Caki2 (cell line): ENCODE data around the gene HDHD5. TPM values are rescaled to one million over a fixed set of nuclear protein-coding genes. Genes with fewer than 3 reads are reported as not detected.

Source experiments
- DNase-seq: peaks from one replicate; pipeline ENCODE4 v3.0.0-alpha.2; 2015; ENCODE audit warnings: low read depth
- in situ Hi-C: cut with HindIII; loops from 2 replicates; pipeline ENCODE4 v1.10.0; 2016; ENCODE audit warnings: low sequenced_read_pairs, low pct_unique_long_range_greater_than_20kb, mixed read lengths
- total RNA-seq: library from RNA; depleted of rRNA; stranded (reverse); fragments of >200 nt; shearing (Covaris generic); gene quantifications from 2 replicates; pipeline ENCODE4 v1.2.3, GENCODE V29; 2014; ENCODE audit warnings: low replicate concordance; rRNA removed

The HDHD5 gene
- total RNA-seq, 1 experiment from 2014 or later, result 132 TPM

DNA sequence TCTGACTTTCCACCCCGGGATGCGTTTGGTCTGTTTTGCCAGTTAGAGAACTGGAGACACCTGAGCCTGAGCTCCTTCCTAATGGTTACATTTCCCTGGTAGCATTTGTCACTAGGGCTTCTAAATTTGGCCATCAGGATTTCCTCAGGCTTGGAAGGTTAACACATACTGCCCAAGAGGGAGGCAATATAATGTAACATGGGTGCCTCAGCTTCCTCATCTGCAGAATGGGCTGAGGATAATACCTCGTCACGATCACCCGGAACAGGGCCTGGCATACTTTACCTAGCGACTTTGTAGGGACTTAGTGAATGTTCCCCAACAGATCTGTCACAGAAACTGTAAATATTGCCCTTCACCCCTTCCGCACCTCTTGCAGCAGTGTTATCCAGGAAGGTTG is 63.0 kb downstream of the HDHD5 start:
- DNase-seq, result no peak
- in situ Hi-C loops, result no loop called here

- in situ Hi-C loops, result no loop called here
- DNase-seq, result no peak
Observed at GRCh38 chr22:17095538-17095937, 63.5 kb downstream of the HDHD5 start.

DNA sequence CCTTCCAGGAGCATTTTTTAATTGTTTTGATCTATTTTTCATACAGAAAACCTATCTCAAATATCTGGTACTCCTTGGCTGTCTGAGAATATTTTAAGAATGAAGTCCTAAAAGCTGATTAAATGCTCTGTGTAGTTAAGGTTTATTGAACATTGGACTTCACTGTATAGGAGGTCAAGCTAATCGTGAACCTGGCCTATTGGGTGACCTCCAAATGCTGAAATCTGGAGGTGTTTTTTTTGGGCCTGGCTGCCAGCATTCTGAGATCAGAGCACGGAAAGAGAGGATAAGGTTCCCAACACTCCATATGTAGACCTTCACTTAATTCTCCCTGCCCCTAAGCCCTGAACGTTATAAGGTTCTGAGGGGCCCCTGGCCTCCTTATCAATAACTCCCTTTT is 66.0 kb downstream of the HDHD5 start:
- in situ Hi-C loops, result no loop called here

DNA sequence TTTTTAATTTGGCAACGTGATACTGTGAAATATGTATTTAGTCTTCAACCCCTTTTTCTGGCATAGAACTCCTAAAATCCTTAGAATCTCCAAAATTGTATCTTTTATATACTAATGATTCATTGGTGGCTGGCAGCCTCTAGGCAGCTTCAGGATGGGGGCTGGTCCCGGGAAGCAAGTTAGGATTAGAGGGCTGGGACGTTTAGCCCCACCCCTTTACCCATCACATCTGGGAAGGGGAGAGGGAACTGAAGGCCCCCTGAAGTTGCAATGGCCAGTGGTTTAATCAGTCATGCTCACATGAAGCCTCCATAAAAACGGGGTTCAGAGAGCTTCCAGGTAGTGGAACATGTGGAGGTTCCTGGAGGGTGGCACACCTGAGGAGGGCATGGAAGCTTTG is 67.2 kb downstream of the HDHD5 start:
- in situ Hi-C loops, result no loop called here
- DNase-seq, result no peak

More for the DNA sequence above, 66.0 kb downstream of the HDHD5 start:
- DNase-seq, result no peak

DNA sequence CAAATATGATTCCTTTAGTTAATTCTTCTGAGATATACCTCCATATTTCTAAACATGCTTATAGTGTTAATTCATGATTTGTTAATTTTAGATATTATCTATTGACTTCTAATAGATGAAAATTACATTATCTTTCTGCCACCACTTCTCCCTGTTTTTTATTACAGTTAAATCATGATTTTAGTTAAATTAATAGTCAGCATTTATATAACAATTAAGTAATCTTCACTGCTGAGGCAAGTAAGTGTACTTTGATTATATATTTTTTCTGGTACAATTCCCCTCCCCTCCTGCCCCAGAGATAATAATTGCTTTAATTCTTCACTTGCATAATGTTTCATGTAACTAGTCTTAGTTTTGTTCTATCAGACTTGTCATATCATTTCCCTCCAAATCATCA is 68.5 kb downstream of the HDHD5 start:
- in situ Hi-C loops, result no loop called here
- DNase-seq, result no peak

Other genes starting within 250 kb of the HDHD5 start
- not detected in 2 replicates for gene GAB4, start 151.1 kb downstream of the HDHD5 start, total RNA-seq
- gene IL17RA, start 74.3 kb downstream of the HDHD5 start, total RNA-seq, result 5.0 and 6.9 TPM in 2 replicates
- gene TMEM121B, start 37.9 kb downstream of the HDHD5 start, total RNA-seq, result 0.14 and 0.17 TPM in 2 replicates
- not detected in 2 replicates for gene ADA2, start 60.2 kb upstream of the HDHD5 start, total RNA-seq
- gene CECR2, start 210.2 kb upstream of the HDHD5 start, total RNA-seq, result 0.06 and 0.24 TPM in 2 replicates